Measurements from ENCODE around the gene IGF2R.

The IGF2R gene

DNA sequence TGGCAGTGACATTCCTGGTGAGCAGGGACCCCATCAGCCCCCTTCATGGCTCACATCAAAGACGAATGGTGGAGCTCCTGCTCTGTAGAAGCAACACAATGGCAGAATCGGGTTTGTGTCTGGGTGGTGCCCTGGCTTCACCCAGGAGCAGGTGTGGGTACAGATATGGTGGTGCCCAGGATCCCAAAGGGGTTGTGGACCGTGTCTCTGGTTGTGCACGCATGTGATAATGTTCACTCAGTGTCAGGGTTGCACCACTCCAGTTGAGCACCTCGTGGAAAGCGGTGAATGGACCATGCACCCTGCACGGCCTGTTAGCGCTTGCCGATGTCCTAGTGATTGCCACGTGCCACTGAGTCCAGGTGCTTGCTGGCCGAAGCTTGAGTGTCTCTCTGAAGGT, 63.0 kb downstream of the IGF2R start:
- DNase-seq, result no peak

- DNase-seq, result no peak
Measured at GRCh38 chr6:160032538-160032937, 63.7 kb downstream of the IGF2R start.

DNA sequence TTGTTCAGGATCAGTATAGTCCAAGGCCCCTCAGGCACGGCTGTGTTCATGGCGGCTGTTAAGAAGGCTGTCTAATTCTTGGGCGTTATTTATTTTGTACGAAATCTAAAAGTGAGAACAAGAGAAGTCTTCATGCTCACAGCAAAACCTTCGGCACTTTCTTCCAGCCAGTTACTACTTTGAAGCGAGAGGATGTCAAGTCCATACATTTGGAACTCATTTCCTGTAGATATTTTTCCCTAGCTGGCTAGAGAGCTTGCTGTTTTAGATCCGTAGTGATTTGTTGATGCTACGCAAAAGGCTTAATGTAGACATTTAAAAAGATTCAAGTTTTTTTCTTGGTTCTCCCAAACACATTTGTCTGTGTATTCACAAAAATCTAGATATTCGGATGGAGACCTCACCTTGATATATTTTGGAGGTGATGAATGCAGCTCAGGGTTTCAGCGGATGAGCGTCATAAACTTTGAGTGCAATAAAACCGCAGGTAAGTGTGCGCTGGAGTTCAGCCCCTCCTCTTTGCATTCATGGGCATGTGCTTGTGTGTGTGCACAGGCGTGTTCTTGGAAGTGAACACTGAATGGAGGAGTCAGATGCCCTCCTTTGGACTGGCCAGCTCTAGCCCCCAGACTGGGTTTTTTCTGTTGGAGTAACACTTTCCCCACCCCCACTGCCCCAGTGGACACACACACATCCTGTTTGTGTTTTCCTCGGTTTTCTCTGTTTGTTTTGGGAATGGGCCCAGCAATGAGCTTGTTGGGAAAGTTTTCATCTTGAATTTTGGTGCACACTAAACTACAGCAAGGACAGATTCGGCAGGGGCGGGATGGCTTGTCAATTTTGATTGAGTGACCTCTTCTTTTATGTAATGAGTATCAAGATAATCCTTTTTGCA, 65.4 kb downstream of the IGF2R start:
- no peak for DNase-seq

- DNase-seq, result no peak
Measured at GRCh38 chr6:160035241-160035640, 66.4 kb downstream of the IGF2R start.

DNA sequence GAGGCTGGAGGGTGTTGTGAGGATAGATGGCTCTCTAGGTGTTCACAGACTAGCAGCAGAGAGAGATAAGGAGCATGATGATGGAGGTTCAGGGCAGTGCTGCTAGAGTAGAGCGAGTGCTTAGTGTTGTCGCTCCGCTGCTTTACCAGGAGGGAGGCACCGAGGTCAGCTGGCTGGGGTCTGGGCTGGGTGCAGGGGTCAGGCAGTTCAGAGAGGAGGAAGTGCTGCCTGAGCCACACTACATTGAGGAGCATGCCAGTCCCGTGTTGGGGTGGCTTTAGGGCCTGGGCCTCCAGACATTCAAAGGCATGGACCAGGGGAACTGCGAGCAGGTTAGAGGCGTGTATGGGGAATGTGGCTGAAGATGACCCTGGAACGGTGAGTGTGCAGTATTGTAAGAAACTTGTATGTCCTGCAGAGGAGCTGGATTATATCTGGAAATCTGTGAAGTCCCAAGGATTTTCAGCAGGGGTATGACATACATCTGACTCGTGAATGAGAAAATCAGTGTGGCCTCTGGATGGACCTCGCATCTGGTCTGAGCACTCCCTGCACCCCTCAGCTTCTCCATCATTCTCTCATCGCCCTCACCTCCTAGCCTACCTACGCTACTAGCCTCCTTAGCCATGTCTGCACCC, 66.9 kb downstream of the IGF2R start:
- no peak for DNase-seq

GRCh38 chr6:160036331-160036695, 67.4 kb downstream of the IGF2R start:
- no peak for DNase-seq

- no peak for DNase-seq
Measured at GRCh38 chr6:160036790-160037206, 67.9 kb downstream of the IGF2R start.

DNA sequence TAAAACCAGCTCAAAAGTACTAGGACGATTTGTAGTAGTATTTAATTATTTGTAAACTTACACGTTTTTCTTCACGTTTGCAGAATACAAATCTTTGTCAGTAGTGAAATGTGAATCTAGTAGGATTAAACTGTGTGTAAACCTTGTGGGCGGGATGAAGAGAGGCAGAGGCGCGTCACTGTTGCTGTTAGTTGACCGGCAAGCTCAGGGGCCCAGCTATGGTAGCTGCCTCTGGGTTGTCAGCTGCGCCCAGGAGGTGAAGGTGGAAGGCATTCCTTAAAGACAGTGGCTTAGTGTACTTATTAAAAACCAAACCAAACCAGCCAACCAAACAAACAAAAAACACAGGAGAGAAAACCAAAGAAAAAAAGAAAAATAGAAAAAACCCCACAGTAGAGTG, 69.6 kb downstream of the IGF2R start:
- DNase-seq, result no peak

GRCh38 chr6:160039441-160039840, 70.6 kb downstream of the IGF2R start:
- no peak for DNase-seq

DNA sequence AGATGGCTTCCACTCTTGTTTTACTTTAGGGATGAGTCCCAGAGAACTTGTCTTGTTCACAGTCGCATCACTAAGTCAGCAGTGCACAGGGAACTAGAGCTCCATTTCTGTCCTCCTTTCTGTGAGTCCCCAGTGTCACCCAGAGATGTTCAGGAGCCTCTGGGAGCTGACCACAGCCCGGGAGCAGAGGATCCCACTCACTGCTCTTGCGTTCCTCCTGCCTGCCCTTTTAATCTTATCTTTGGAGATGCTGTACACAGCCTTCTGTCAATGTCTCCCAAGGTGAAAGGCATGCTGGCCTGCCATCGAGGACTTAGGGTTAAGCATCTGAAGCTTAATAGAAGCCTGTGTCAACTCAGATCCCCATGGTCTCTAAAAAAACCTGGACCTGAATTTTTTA, 71.2 kb downstream of the IGF2R start:
- DNase-seq, result no peak

GRCh38 chr6:160040527-160041264, 71.8 kb downstream of the IGF2R start:
- no peak for DNase-seq

GRCh38 chr6:160041608-160042007, 72.7 kb downstream of the IGF2R start:
- no peak for DNase-seq

GRCh38 chr6:160042014-160042773, 73.3 kb downstream of the IGF2R start:
- DNase-seq, result no peak

GRCh38 chr6:160042788-160043301, 74.0 kb downstream of the IGF2R start:
- DNase-seq, result no peak

DNA sequence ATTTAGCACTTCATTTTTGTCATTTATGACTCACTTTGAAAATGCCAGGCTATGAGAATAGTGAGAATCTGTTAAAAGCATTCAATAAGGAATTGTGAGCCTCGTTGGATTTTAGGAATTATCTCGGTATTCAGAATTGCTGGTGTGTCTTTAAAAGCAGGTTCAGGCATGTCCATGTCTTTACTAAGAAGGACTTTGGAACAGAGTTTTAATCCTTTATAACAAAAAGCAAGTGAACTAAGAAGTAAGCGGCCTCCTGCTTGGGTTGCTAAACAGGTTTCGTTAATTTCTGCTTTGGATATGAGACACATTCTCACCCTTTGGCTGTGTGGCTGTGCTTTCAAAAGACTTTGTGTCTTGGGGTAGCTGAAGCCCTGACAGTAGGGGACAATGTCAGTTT, 74.9 kb downstream of the IGF2R start:
- no peak for DNase-seq

DNA sequence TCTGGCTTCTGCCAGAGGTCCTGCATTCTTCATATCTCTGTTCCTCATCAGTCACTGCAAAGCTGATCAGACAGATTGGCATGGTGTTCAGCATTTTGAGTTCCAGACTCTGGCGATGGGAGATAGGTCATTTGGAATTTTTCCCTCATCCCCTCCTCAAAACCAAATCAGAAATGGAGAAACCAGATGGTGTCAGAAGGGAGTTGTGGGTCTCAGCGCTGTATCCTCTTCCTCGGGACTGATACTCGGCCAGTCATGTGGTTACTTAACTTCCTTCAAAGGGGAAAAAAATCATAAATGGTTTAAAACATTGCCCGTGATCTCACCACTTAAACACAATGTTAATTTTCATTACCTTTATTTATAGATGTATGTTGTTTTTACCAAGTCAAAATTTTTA, 75.8 kb downstream of the IGF2R start:
- DNase-seq, result no peak

DNA sequence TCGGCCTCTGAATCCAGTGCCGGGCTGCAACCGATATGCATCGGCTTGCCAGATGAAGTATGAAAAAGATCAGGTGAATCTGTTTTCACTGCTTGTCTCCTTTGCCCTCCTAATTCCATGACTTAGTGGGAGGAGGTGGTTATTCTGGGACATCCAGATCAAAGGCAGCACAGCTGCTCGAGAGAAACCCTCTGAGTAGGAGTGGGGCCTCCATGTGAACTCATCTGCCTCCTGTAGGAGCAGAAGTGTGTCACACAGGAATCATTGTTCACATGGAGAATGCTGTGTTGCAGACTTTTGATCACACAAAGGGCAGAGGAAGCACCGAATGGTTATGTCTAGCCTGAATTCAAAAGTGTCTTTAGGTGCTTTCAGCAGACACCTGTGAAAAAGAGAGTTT, 79.6 kb downstream of the IGF2R start:
- DNase-seq, result no peak

DNA sequence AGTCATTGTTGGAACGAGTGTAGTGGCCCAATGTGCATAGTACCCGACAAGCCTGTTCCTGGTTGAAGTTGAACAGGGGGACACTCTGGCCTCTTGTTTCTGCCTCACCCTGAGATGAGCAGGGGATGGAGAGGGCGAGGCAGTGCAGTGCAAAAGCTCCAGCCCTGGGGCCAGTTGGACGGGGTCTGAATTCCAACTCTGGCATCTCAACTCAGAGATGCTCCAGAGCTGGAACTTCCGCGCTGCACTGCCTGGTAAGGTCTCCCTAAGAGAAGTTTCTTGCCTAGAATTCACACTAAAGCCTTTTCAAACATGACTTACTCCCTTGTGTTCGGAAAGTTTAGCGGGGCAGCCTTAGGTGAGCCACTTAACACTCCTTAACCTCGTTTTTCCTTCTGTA, 80.5 kb downstream of the IGF2R start:
- no peak for DNase-seq

DNA sequence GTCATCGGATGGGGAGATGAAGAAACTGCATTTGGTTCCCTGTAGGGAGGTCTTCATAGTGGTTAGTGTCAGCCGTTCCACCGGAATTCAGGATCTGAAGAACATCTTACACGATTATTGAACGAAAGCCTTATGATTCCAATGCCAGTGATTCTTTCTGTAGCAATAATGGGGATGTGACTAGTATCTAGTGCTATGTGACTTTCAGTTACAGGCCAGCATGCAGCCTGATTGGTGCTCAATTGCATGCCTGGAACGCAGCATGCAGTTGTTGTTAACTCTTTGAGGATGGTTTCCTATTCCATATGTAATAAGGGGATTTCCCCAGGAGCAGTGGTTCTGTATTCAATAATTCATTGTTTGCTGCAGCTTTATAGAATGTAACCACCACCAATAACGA, 81.1 kb downstream of the IGF2R start:
- DNase-seq, result no peak

- DNase-seq, result no peak
Measured at GRCh38 chr6:160051390-160051789, 82.5 kb downstream of the IGF2R start.

DNA sequence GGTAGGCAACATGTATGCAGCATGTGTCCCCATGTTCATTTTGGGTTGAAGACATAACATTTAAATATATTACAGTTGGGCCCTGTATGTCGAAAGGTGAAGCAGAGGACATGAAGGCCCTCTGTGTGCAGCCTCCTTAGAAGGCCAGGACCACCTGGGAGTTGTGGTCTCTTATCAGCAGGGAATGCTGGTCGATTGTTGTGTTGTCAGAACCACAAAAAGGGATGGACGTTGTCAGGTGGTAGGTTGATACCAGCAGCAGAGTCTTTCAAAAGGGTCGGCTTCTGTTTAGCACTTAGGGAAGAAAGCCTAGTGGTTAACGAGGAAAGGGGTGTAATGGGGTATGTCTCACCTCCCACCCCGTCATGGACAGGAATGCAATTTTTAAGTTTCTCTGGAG, 85.4 kb downstream of the IGF2R start:
- DNase-seq, result no peak

DNA sequence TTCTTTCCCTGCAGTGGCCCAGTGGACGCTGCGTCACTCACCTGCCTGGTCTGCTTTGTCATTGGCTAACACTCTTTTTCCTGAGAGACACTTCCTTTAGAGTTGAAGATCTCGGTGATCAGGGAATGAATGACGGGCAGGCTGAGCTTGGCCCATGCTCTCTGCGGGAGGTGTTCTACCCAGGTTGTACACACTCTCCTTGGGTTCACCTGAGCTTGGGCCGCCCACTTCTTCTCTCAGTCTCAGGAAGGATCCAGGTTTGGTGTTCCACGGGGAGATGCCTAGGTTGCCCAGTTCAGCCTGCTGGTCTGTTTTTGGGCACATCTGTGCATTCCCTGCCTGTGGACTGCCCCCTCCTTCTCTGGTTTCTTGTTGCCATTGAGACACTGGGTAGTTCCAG, 86.0 kb downstream of the IGF2R start:
- no peak for DNase-seq

- no peak for DNase-seq
Measured at GRCh38 chr6:160055378-160055777, 86.5 kb downstream of the IGF2R start.
